GM12875 (cell line): Measurements from ENCODE around the gene PDGFRB.

ENCODE experiments used
- H3K4me3 ChIP-seq: one replicate; pipeline ENCODE4 v1.5.1; 2011; ENCODE audit warnings: low read depth, low read length, control low read depth
- CTCF ChIP-seq: IDR thresholded peaks from 2 replicates; pipeline ENCODE4 v1.5.1; 2011; ENCODE audit warnings: low read depth, mild to moderate bottlenecking, control low read depth, inconsistent platforms, low read length, moderate library complexity, borderline replicate concordance; ENCODE audit not compliant: insufficient read depth

Gene PDGFRB

GRCh38 chr5:150124596-150124995 lies 31.0 kb downstream of the PDGFRB start:
- no peak overlapping the region for H3K4me3 ChIP-seq
- no peak for TF ChIP-seq CTCF

GRCh38 chr5:150124111-150124557 lies 31.5 kb downstream of the PDGFRB start:
- no peak for TF ChIP-seq CTCF
- no peak overlapping the region for H3K4me3 ChIP-seq

- no peak for TF ChIP-seq CTCF
- H3K4me3 ChIP-seq: no peak overlapping the region
Measured at GRCh38 chr5:150123542-150123941, 32.1 kb downstream of the PDGFRB start.

GRCh38 chr5:150122536-150123481 lies 32.8 kb downstream of the PDGFRB start:
- H3K4me3 ChIP-seq: no peak overlapping the region
- no peak for TF ChIP-seq CTCF

GRCh38 chr5:150122158-150122510 lies 33.5 kb downstream of the PDGFRB start:
- peak; percentile 79 for TF ChIP-seq CTCF
- H3K4me3 ChIP-seq: no peak overlapping the region

- TF ChIP-seq CTCF: no peak
Measured at GRCh38 chr5:150121448-150122157, 34.0 kb downstream of the PDGFRB start.

More at GRCh38 chr5:150121448-150122157, 34.0 kb downstream of the PDGFRB start:
- no peak overlapping the region for H3K4me3 ChIP-seq
